CD4-positive, alpha-beta T cell treated with Interleukin-4 for 1 hour (primary cell): Measurements from ENCODE around the gene NUP58.
"Not testable (repeated sequence)": the region's sequence is repeated elsewhere in the genome, so short reads cannot be mapped to it uniquely, and the experiment has no call there.

Source experiments
- DNase-seq, 2 donors: peaks; one replicate each; pipeline ENCODE4 v3.0.0-alpha.2; 2020 to 2022

Gene NUP58

GRCh38 chr13:25306671-25307464 is 5.4 kb downstream of the NUP58 start:
- no peak for DNase-seq

- no peak for DNase-seq
Measured at GRCh38 chr13:25310891-25311290, 9.5 kb downstream of the NUP58 start.

- DNase-seq: not testable (repeated sequence)
Measured at GRCh38 chr13:25318946-25319345, 17.5 kb downstream of the NUP58 start.

- no peak for DNase-seq
Measured at GRCh38 chr13:25319771-25320170, 18.3 kb downstream of the NUP58 start.

GRCh38 chr13:25324100-25324499 is 22.7 kb downstream of the NUP58 start:
- DNase-seq: no peak

- DNase-seq: no peak
Measured at GRCh38 chr13:25329706-25330105, 28.3 kb downstream of the NUP58 start.

- DNase-seq: no peak
Measured at GRCh38 chr13:25330541-25330940, 29.1 kb downstream of the NUP58 start.

GRCh38 chr13:25335856-25336255 is 34.4 kb downstream of the NUP58 start:
- no peak for DNase-seq

- no peak for DNase-seq
Measured at GRCh38 chr13:25345576-25345975, 44.2 kb downstream of the NUP58 start.

- no peak for DNase-seq
Measured at GRCh38 chr13:25347151-25347550, 45.7 kb downstream of the NUP58 start.

GRCh38 chr13:25351404-25351803 is 50.0 kb downstream of the NUP58 start:
- no peak for DNase-seq

GRCh38 chr13:25352230-25352629 is 50.8 kb downstream of the NUP58 start:
- no peak for DNase-seq

GRCh38 chr13:25352806-25353205 is 51.4 kb downstream of the NUP58 start:
- DNase-seq: no peak

- DNase-seq: no peak
Measured at GRCh38 chr13:25353344-25353743, 51.9 kb downstream of the NUP58 start.

- no peak for DNase-seq
Measured at GRCh38 chr13:25354377-25354776, 53.0 kb downstream of the NUP58 start.

- not testable (repeated sequence) for DNase-seq
Measured at GRCh38 chr13:25360443-25360842, 59.0 kb downstream of the NUP58 start.

GRCh38 chr13:25365720-25366235 is 64.4 kb downstream of the NUP58 start:
- DNase-seq: no peak

GRCh38 chr13:25371158-25371874 is 69.9 kb downstream of the NUP58 start:
- no peak for DNase-seq

GRCh38 chr13:25371875-25372283 is 70.5 kb downstream of the NUP58 start, which contains the start of gene ATP8A2:
TSS of gene ATP8A2 (plus strand) at chr13:25371974. CDS start at chr13:25372213, 239 bp downstream.
- DNase-seq: no peak

GRCh38 chr13:25372284-25373081 is 71.1 kb downstream of the NUP58 start:
- no peak for DNase-seq

- peak; percentile 16 to 53 for DNase-seq
Measured at GRCh38 chr13:25375727-25376358, 74.4 kb downstream of the NUP58 start.

- no peak for DNase-seq
Measured at GRCh38 chr13:25377244-25377962, 76.0 kb downstream of the NUP58 start.
